WTC11 (cell line): Measurements from ENCODE around the gene DHX58. TPM values are rescaled to one million over a fixed set of nuclear protein-coding genes. Genes with fewer than 3 reads are reported as not detected.

ENCODE experiments used
- ATAC-seq: fragments of 200-7000 bp; cut with Tn5 transposase; 2 replicates; pipeline ENCODE4 v1.10.0; 2021; ENCODE audit warnings: mild to moderate bottlenecking, moderate library complexity
- CTCF ChIA-PET: fragments of 300-600 bp; sonication (Branson Sonifier 250); formaldehyde crosslinking; loops from one replicate; lab custom pipeline; 2021; ENCODE audit warnings: antibody characterized with exemption; lab: Charles Lee
- POLR2A ChIA-PET: fragments of 350-600 bp; sonication (Branson Sonifier 250); formaldehyde crosslinking; loops from one replicate; lab custom pipeline; 2021; ENCODE audit warnings: antibody characterized with exemption; lab: Charles Lee
- DNase-seq: peaks from one replicate; pipeline ENCODE4 v3.0.0; 2021; ENCODE audit warnings: low spot score
- H3K27ac Mint-ChIP-seq: 2 replicates; pipeline ENCODE4 v1.8.0; 2021; ENCODE audit warnings: mixed read lengths
- H3K27me3 Mint-ChIP-seq: 2 replicates; pipeline ENCODE4 v1.8.0; 2021; ENCODE audit warnings: low read depth, mild to moderate bottlenecking, moderate library complexity, mixed read lengths
- H3K36me3 Mint-ChIP-seq: 2 replicates; pipeline ENCODE4 v1.8.0; 2021; ENCODE audit warnings: mixed read lengths
- H3K4me1 Mint-ChIP-seq: 2 replicates; pipeline ENCODE4 v1.8.0; 2022; ENCODE audit warnings: mixed read lengths
- H3K4me3 Mint-ChIP-seq: 2 replicates; pipeline ENCODE4 v1.8.0; 2021; ENCODE audit warnings: mild to moderate bottlenecking, moderate library complexity, mixed read lengths
- H3K9me3 Mint-ChIP-seq: 2 replicates; pipeline ENCODE4 v1.8.0; 2021; ENCODE audit warnings: mixed read lengths
- CBFB ChIP-seq: sonication (generic); formaldehyde crosslinking; IDR thresholded peaks from 2 replicates; pipeline ENCODE4 v1.8.1; 2022; ENCODE audit warnings: mild to moderate bottlenecking, low read depth, missing genetic modification reagents
- CTCF ChIP-seq: fragments of 200-600 bp; IDR thresholded peaks from 2 replicates; pipeline ENCODE4 v1.8.0; 2022; ENCODE audit warnings: antibody characterized with exemption
- FOXP1 ChIP-seq: sonication (generic); formaldehyde crosslinking; IDR thresholded peaks from 2 replicates; pipeline ENCODE4 v1.8.0; 2022; ENCODE audit warnings: missing genetic modification reagents, mild to moderate bottlenecking, moderate library complexity, borderline replicate concordance
- FOXP4 ChIP-seq: sonication (generic); formaldehyde crosslinking; IDR thresholded peaks from 2 replicates; pipeline ENCODE4 v1.8.0; 2022; ENCODE audit warnings: mild to moderate bottlenecking, missing genetic modification reagents
- GRHL2 ChIP-seq: fragments of 250-450 bp; sonication (Bioruptor Pico); IDR thresholded peaks from 2 replicates; pipeline ENCODE4 v1.8.0; 2022; ENCODE audit warnings: mild to moderate bottlenecking, moderate library complexity; ENCODE audit not compliant: insufficient replicate concordance, severe bottlenecking
- NFYB ChIP-seq: sonication (generic); formaldehyde crosslinking; conservative IDR thresholded peaks from 2 replicates; pipeline ENCODE4 v1.8.0; 2022; ENCODE audit warnings: low read depth, missing genetic modification reagents
- NR2C2 ChIP-seq: sonication (generic); formaldehyde crosslinking; IDR thresholded peaks from 2 replicates; pipeline ENCODE4 v1.8.0; 2022; ENCODE audit warnings: mild to moderate bottlenecking, missing genetic modification reagents
- PRRX2 ChIP-seq: fragments of 250-450 bp; sonication (Bioruptor Pico); IDR thresholded peaks from 2 replicates; pipeline ENCODE4 v1.8.0; 2021; ENCODE audit warnings: mild to moderate bottlenecking
- RELA ChIP-seq: sonication (generic); formaldehyde crosslinking; IDR thresholded peaks from 2 replicates; pipeline ENCODE4 v1.8.1; 2022; ENCODE audit warnings: missing genetic modification reagents, mild to moderate bottlenecking, borderline replicate concordance
- TCF7 ChIP-seq: sonication (generic); formaldehyde crosslinking; IDR thresholded peaks from 2 replicates; pipeline ENCODE4 v1.8.0; 2022; ENCODE audit warnings: mild to moderate bottlenecking, low read depth, missing genetic modification reagents, moderate library complexity
- TEAD1 ChIP-seq: sonication (generic); formaldehyde crosslinking; IDR thresholded peaks from 2 replicates; pipeline ENCODE4 v1.8.0; 2022; ENCODE audit warnings: mild to moderate bottlenecking, missing genetic modification reagents
- USF2 ChIP-seq: sonication (generic); formaldehyde crosslinking; IDR thresholded peaks from 2 replicates; pipeline ENCODE4 v1.8.1; 2023; ENCODE audit warnings: mild to moderate bottlenecking, missing genetic modification reagents, moderate library complexity
- ZNF121 ChIP-seq: sonication (generic); formaldehyde crosslinking; IDR thresholded peaks from 2 replicates; pipeline ENCODE4 v1.8.0; 2023; ENCODE audit warnings: missing genetic modification reagents
- ZNF219 ChIP-seq: sonication (generic); formaldehyde crosslinking; IDR thresholded peaks from 2 replicates; pipeline ENCODE4 v1.8.0; 2023; ENCODE audit warnings: missing genetic modification reagents, mild to moderate bottlenecking, borderline replicate concordance
- ZNF396 ChIP-seq: fragments of 250-450 bp; sonication (Bioruptor Pico); IDR thresholded peaks from 2 replicates; pipeline ENCODE4 v1.8.0; 2021; ENCODE audit warnings: mild to moderate bottlenecking, moderate library complexity, borderline replicate concordance
- ZNF423 ChIP-seq: fragments of 250-450 bp; sonication (Bioruptor Pico); IDR thresholded peaks from 2 replicates; pipeline ENCODE4 v2.1.2; 2022; ENCODE audit warnings: mild to moderate bottlenecking, moderate library complexity
- total RNA-seq: library from RNA; stranded (reverse); gene quantifications from 3 replicates; pipeline ENCODE4 v1.2.3, GENCODE V29; 2021
- TF ChIP-seq, protein P1 (sequence below): fragments of 250-450 bp; sonication (Bioruptor Pico); conservative IDR thresholded peaks from 2 replicates; pipeline ENCODE4 v1.9.0; 2021; ENCODE audit warnings: mild to moderate bottlenecking
- TF ChIP-seq, protein P2 (sequence below): fragments of 250-450 bp; sonication (Bioruptor Pico); IDR thresholded peaks from 2 replicates; pipeline ENCODE4 v1.9.0; 2021; ENCODE audit warnings: mild to moderate bottlenecking
- TF ChIP-seq, protein P3 (sequence below): sonication (generic); formaldehyde crosslinking; IDR thresholded peaks from 2 replicates; pipeline ENCODE4 v1.8.1; 2023; ENCODE audit warnings: mild to moderate bottlenecking, moderate library complexity, missing genetic modification reagents
- TF ChIP-seq, protein P4 (sequence below): fragments of 250-450 bp; sonication (Bioruptor Pico); IDR thresholded peaks from 2 replicates; pipeline ENCODE4 v1.8.0; 2021; ENCODE audit warnings: mild to moderate bottlenecking
- TF ChIP-seq, protein P5 (sequence below): sonication (generic); formaldehyde crosslinking; IDR thresholded peaks from 2 replicates; pipeline ENCODE4 v1.8.0; 2023; ENCODE audit warnings: missing genetic modification reagents

The DHX58 gene
- total RNA-seq, 1 experiment from 2014 or later = 6.3 TPM

GRCh38 chr17:42059815-42060214, 52.7 kb downstream of the DHX58 start:
- H3K27me3 Mint-ChIP-seq = no peaks in the 10 kb centered on the region; the same call in 1 of the 2 replicates

GRCh38 chr17:42058063-42058462, 54.5 kb downstream of the DHX58 start:
- Mint-ChIP-seq H3K36me3 (no peaks in the 10 kb centered on the region), H3K27ac (no peak overlapping the region), H3K27me3 (no peaks in the 10 kb centered on the region), H3K4me3 (no peak overlapping the region), H3K9me3 (no peaks in the 10 kb centered on the region), H3K4me1 (peaks cover 34% of the 10 kb centered on the region)
- ATAC-seq (no peak), DNase-seq (no peak)
- TF ChIP-seq RELA (no peak), CBFB (no peak)
- TF ChIP-seq, protein P1, sequence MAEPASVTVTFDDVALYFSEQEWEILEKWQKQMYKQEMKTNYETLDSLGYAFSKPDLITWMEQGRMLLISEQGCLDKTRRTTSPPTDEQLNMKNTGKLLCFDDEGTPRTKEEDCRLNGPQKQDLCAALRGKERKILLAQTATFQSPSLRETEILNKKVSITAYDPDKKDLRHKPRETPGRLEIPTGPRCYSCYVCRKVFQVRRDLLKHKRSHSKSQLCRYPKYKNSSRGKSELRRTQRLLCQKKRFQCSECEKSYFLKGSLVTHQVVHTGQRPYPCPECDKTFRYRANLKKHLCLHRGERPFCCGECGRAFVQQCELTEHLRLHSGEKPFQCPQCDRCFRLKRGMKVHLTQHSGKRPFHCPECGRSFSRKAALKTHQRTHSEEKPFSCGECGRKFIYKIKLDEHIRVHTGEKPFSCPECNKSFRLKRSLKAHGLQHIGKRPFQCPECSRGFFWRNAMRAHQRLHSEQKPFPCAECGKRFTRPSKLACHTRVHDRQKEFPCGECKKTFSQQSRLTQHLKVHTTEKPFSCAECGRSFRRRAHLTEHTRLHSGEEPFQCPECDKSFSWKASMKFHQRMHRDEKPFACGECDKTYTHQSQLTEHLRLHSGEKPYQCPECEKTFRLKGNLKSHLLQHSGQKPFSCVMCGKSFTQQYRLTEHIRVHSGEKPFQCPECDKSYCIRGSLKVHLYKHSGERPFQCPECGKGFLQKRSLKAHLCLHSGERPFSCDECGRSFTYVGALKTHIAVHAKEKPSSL (CRISPR knock-in tag) = no peak
- POLR2A ChIA-PET = no interaction called here
- CTCF ChIA-PET = interaction anchor here (0.6 to 2.0 kb wide), 5 partner anchors 10 to 43 kb away, joined by 3 to 7 read pairs (median 4); no protein-coding TSS in a partner anchor

More at GRCh38 chr17:42059815-42060214, 52.7 kb downstream of the DHX58 start:
- Mint-ChIP-seq H3K9me3 (no peaks in the 10 kb centered on the region), H3K27ac (no peak overlapping the region; the same call in 1 of the 2 replicates)
- CTCF ChIA-PET = interaction anchor here (1.1 to 2.3 kb wide), 3 partner anchors 12 to 41 kb away, joined by 4 to 13 read pairs (median 6); no protein-coding TSS in a partner anchor
- DNase-seq = no peak
- no peak for ATAC-seq
- TF ChIP-seq NFYB (CRISPR knock-in tag) (no peak), PRRX2 (no peak), FOXP1 (CRISPR knock-in tag) (no peak), GRHL2 (CRISPR knock-in tag) (no peak), ZNF423 (no peak), CTCF (no peak), TEAD1 (CRISPR knock-in tag) (no peak), ZNF396 (no peak)
- TF ChIP-seq, protein P2, sequence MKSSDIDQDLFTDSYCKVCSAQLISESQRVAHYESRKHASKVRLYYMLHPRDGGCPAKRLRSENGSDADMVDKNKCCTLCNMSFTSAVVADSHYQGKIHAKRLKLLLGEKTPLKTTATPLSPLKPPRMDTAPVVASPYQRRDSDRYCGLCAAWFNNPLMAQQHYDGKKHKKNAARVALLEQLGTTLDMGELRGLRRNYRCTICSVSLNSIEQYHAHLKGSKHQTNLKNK (CRISPR knock-in tag) = no peak
- TF ChIP-seq, protein P3, sequence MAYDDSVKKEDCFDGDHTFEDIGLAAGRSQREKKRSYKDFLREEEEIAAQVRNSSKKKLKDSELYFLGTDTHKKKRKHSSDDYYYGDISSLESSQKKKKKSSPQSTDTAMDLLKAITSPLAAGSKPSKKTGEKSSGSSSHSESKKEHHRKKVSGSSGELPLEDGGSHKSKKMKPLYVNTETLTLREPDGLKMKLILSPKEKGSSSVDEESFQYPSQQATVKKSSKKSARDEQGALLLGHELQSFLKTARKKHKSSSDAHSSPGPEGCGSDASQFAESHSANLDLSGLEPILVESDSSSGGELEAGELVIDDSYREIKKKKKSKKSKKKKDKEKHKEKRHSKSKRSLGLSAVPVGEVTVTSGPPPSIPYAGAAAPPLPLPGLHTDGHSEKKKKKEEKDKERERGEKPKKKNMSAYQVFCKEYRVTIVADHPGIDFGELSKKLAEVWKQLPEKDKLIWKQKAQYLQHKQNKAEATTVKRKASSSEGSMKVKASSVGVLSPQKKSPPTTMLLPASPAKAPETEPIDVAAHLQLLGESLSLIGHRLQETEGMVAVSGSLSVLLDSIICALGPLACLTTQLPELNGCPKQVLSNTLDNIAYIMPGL (CRISPR knock-in tag) = no peak
- TF ChIP-seq, all 79 proteins: peak for 0
- H3K4me1 Mint-ChIP-seq = peaks cover 29% of the 10 kb centered on the region
- no peak overlapping the region for H3K4me3 Mint-ChIP-seq
- POLR2A ChIA-PET = no interaction called here
- no peaks in the 10 kb centered on the region for H3K36me3 Mint-ChIP-seq

- DNase-seq = no peak
- Mint-ChIP-seq H3K9me3 (no peaks in the 10 kb centered on the region), H3K27ac (no peak overlapping the region), H3K4me3 (no peak overlapping the region), H3K27me3 (peaks cover 4% of the 10 kb centered on the region), H3K36me3 (no peaks in the 10 kb centered on the region), H3K4me1 (peaks cover 37% of the 10 kb centered on the region)
- POLR2A ChIA-PET = interaction anchor here (0.6 to 1.5 kb wide), 2 partner anchors 11 to 116 kb away, joined by 3 read pairs; no protein-coding TSS in a partner anchor
- ATAC-seq = no peak
- TF ChIP-seq ZNF423 (no peak), ZNF219 (no peak), FOXP4 (CRISPR knock-in tag) (no peak), USF2 (CRISPR knock-in tag) (no peak), NR2C2 (CRISPR knock-in tag) (no peak), PRRX2 (no peak), TCF7 (no peak), ZNF396 (no peak), ZNF121 (CRISPR knock-in tag) (no peak)
- TF ChIP-seq, protein P4, sequence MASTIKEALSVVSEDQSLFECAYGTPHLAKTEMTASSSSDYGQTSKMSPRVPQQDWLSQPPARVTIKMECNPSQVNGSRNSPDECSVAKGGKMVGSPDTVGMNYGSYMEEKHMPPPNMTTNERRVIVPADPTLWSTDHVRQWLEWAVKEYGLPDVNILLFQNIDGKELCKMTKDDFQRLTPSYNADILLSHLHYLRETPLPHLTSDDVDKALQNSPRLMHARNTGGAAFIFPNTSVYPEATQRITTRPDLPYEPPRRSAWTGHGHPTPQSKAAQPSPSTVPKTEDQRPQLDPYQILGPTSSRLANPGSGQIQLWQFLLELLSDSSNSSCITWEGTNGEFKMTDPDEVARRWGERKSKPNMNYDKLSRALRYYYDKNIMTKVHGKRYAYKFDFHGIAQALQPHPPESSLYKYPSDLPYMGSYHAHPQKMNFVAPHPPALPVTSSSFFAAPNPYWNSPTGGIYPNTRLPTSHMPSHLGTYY = no peak
- TF ChIP-seq, protein P5, sequence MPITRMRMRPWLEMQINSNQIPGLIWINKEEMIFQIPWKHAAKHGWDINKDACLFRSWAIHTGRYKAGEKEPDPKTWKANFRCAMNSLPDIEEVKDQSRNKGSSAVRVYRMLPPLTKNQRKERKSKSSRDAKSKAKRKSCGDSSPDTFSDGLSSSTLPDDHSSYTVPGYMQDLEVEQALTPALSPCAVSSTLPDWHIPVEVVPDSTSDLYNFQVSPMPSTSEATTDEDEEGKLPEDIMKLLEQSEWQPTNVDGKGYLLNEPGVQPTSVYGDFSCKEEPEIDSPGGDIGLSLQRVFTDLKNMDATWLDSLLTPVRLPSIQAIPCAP (CRISPR knock-in tag) = no peak
- CTCF ChIA-PET = interaction anchor here (0.6 to 4.9 kb wide), 7 partner anchors 11 to 391 kb away, joined by 3 to 26 read pairs (median 6); no protein-coding TSS in a partner anchor
These were observed 55.9 kb downstream of the DHX58 start for GRCh38 chr17:42056635-42057034.
